Measurements from ENCODE around the gene UROS. TPM values are rescaled to one million over a fixed set of nuclear protein-coding genes. Genes with fewer than 3 reads are reported as not detected.

UROS gene
- total RNA-seq, 4 donors from 2014 or later = 54.4 to 74.3 (median 69.6) TPM

- Histone ChIP-seq H3K4me1 (peaks cover 0 to 2% of the 10 kb centered on the region in 2 donors), H3K36me3 (peaks cover 19 to 29% of the 10 kb centered on the region in 2 donors), H3K4me3 (replicated peaks in 1 of 3) (no peak overlapping the region), H3K27me3 (no peaks in the 10 kb centered on the region), H3K9me3 (no peaks in the 10 kb centered on the region), H3K27ac (no peak overlapping the region)
- intact Hi-C loops (cut with DNase I) = no loop called here
- WGBS, 2 donors = 90 to 94% methylated on average over 24 of the region's 24 CpGs
- TF ChIP-seq CTCF (IDR thresholded peaks at IDR 0.05) (no peak), POLR2A (IDR thresholded peaks at IDR 0.05) (no peak)
- DNase-seq = no peak
Observed at GRCh38 chr10:125762692-125763648, 60.1 kb downstream of the UROS start.

GRCh38 chr10:125761961-125762360 is 61.1 kb downstream of the UROS start:
- intact Hi-C loops (cut with DNase I) = no loop called here
- peaks cover 19 to 29% of the 10 kb centered on the region in 2 donors for H3K36me3 ChIP-seq
- TF ChIP-seq CTCF (IDR thresholded peaks at IDR 0.05) (no peak), POLR2A (IDR thresholded peaks at IDR 0.05) (no peak)
- H3K27me3 ChIP-seq = no peaks in the 10 kb centered on the region
- no peaks in the 10 kb centered on the region for H3K4me1 ChIP-seq
- no peak overlapping the region for H3K27ac ChIP-seq
- WGBS, 2 donors = 49 to 55% methylated on average over 1 of the region's 1 CpG
- no peak overlapping the region for H3K4me3 ChIP-seq (replicated peaks in 1 of 3)
- no peak for DNase-seq
- no peaks in the 10 kb centered on the region for H3K9me3 ChIP-seq

- no peak overlapping the region for H3K27ac ChIP-seq
- no peaks in the 10 kb centered on the region for H3K4me1 ChIP-seq
- TF ChIP-seq POLR2A (IDR thresholded peaks at IDR 0.05) = no peak
- no peak for TF ChIP-seq CTCF (IDR thresholded peaks at IDR 0.05)
- no peak for DNase-seq
- 91 to 96% methylated on average over 4 of the region's 4 CpGs for WGBS, 2 donors
- no peaks in the 10 kb centered on the region for H3K27me3 ChIP-seq
- no peaks in the 10 kb centered on the region for H3K9me3 ChIP-seq
- H3K4me3 ChIP-seq (replicated peaks in 1 of 3) = no peak overlapping the region
- peaks cover 12 to 29% of the 10 kb centered on the region in 2 donors for H3K36me3 ChIP-seq
- intact Hi-C loops (cut with DNase I) = no loop called here
Observed at GRCh38 chr10:125757742-125758141, 65.3 kb downstream of the UROS start.

GRCh38 chr10:125756853-125757487 is 66.1 kb downstream of the UROS start:
- WGBS, 2 donors = 95% methylated on average over 5 of the region's 5 CpGs
- intact Hi-C loops (cut with DNase I) = no loop called here

More at GRCh38 chr10:125756853-125757487, 66.1 kb downstream of the UROS start:
- no peaks in the 10 kb centered on the region for H3K27me3 ChIP-seq
- no peaks in the 10 kb centered on the region for H3K4me1 ChIP-seq
- H3K4me3 ChIP-seq (replicated peaks in 1 of 3) = no peak overlapping the region
- H3K9me3 ChIP-seq = no peaks in the 10 kb centered on the region
- no peak for DNase-seq
- TF ChIP-seq CTCF (IDR thresholded peaks at IDR 0.05) = no peak
- no peak for TF ChIP-seq POLR2A (IDR thresholded peaks at IDR 0.05)
- H3K27ac ChIP-seq = no peak overlapping the region
- peaks cover 12 to 28% of the 10 kb centered on the region in 2 donors for H3K36me3 ChIP-seq

Measured in thyroid gland (tissue), 4 donors.